ENCODE results near the gene EXOC2.

The EXOC2 gene

DNA sequence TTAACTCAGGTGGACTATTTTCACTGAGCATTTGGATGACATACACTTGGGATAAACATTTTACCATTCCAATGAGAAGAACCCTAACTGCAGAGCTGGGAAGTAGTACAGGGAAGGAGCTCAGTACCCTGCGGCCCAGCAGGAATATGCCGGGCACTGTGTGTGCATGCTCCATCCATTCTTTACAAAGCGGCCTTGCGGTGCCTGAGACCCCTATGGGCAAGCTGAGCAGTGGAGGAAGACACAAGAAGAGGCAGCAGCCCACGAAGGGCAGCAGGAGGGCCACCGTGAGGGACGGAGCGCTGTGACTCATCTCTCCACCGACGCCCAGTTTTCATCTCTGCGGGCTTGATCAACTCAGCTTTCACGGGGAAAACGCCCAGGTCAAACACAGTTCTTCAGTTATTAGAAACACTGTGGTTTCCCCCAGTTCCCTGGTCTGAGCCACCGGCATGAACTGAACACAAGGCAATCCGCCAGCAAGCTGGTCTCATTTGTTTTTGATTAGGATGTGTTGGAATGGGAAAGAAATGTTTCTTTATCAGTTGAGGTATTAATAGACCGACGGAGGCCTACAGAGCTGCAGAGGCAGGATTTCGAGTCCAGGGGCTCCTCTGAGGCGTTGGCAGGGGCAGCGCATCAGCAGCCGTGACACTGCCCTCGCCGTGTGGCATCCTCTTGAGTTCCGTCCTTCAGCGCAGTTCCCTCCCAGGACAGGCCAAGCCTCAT, 256.5 kb downstream of the EXOC2 start:
- Histone ChIP-seq H3K9me3 (ENCODE audit: control insufficient read depth, low read length) (no peaks in the 10 kb centered on the region), H3K9ac (no peak overlapping the region), H3K4me2 (ENCODE audit: low read length) (no peak overlapping the region), H3K36me3 (ENCODE audit: control insufficient read depth, insufficient read depth, low read length) (no peaks in the 10 kb centered on the region), H3K4me1 (no peaks in the 10 kb centered on the region), H2AFZ (no peak overlapping the region), H3K27ac (no peak overlapping the region), H3K4me3 (ENCODE audit: low read depth, low read length) (no peak overlapping the region), H3K27me3 (ENCODE audit: control insufficient read depth, insufficient read depth, low read length) (no peaks in the 10 kb centered on the region), H3K79me2 (no peaks in the 10 kb centered on the region)
- TF ChIP-seq CTCF (IDR thresholded peaks at IDR 0.05), result no peak

DNA sequence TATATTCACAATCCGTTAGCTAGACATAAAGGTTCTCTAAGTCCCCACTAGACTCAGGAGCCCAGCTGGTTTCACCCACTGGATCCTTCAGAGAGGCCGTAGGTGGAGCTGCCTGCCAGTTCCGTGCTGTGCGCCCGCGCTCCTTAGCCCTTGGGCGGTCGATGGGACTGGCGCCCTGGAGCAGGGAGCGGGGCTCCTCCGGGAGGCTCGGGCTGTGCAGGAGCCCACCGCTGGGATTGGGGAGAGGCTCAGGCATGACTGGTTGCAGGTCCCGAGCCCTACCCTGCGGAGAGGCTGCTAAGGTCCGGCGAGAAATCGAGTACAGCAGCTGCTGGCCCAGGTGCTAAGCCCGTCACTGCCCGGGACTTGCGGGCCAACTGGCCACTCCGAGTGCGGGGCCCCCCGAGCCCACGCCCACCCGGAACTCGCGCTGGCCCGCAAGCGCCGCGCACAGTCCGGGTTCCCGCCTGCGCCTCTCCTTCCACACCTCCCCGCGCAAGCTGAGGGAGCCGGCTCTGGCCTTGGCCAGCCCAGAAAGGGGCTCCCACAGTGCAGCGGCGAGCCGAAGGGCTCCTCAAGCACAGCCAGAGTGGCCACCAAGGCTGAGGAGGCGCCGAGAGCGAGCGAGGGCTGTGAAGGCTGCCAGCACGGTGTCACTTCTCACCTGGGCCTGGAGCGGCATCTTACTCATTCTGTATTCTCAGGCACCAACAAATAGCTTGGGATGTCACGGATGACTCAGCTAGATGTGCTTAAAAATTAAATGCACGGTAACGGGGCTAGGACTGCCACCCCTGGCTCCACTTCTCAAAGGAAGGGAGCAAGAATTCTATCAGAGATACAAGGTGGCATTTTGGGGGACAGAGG, 257.3 kb downstream of the EXOC2 start:
- H3K36me3 ChIP-seq (ENCODE audit: control insufficient read depth, insufficient read depth, low read length), result no peaks in the 10 kb centered on the region
- no peak overlapping the region for H3K4me2 ChIP-seq (ENCODE audit: low read length)
- H3K79me2 ChIP-seq, result no peaks in the 10 kb centered on the region
- no peak overlapping the region for H3K27ac ChIP-seq
- no peak overlapping the region for H3K9ac ChIP-seq
- no peaks in the 10 kb centered on the region for H3K4me1 ChIP-seq
- no peaks in the 10 kb centered on the region for H3K9me3 ChIP-seq (ENCODE audit: control insufficient read depth, low read length)
- H2AFZ ChIP-seq, result no peak overlapping the region
- TF ChIP-seq CTCF (IDR thresholded peaks at IDR 0.05), result no peak
- H3K27me3 ChIP-seq (ENCODE audit: control insufficient read depth, insufficient read depth, low read length), result no peaks in the 10 kb centered on the region
- no peak overlapping the region for H3K4me3 ChIP-seq (ENCODE audit: low read depth, low read length)

Data from parathyroid adenoma (tissue), 2 donors.